ENCODE data around the gene XXYLT1.
"Not testable (repeated sequence)": the region's sequence is repeated elsewhere in the genome, so short reads cannot be mapped to it uniquely, and the experiment has no call there.

The XXYLT1 gene

GRCh38 chr3:195236076-195236798 lies 34.7 kb downstream of the XXYLT1 start:
- Mint-ChIP-seq H3K4me1 (ENCODE audit: low read depth) (peaks cover 2% of the 10 kb centered on the region), H3K4me3 (no peak overlapping the region), H3K27ac (no peak overlapping the region), H3K27me3 (ENCODE audit: low read depth) (peaks cover 8% of the 10 kb centered on the region), H3K9me3 (peaks cover 24% of the 10 kb centered on the region), H3K36me3 (ENCODE audit: low read depth) (peaks cover 8% of the 10 kb centered on the region)

- Mint-ChIP-seq H3K27ac (no peak overlapping the region), H3K27me3 (ENCODE audit: low read depth) (peaks cover 12% of the 10 kb centered on the region), H3K4me3 (no peak overlapping the region), H3K36me3 (ENCODE audit: low read depth) (no peaks in the 10 kb centered on the region), H3K9me3 (peaks cover 5% of the 10 kb centered on the region), H3K4me1 (ENCODE audit: low read depth) (no peaks in the 10 kb centered on the region)
Measured at GRCh38 chr3:195230244-195230643, 40.7 kb downstream of the XXYLT1 start.

GRCh38 chr3:195228886-195229285 lies 42.1 kb downstream of the XXYLT1 start:
- not testable (repeated sequence) for H3K36me3 Mint-ChIP-seq (ENCODE audit: low read depth); H3K27ac Mint-ChIP-seq; H3K4me1 Mint-ChIP-seq (ENCODE audit: low read depth); H3K4me3 Mint-ChIP-seq; H3K9me3 Mint-ChIP-seq
- peaks cover 12% of the 10 kb centered on the region for H3K27me3 Mint-ChIP-seq (ENCODE audit: low read depth)

- Mint-ChIP-seq H3K9me3 (no peaks in the 10 kb centered on the region), H3K4me3 (no peak overlapping the region), H3K27ac (no peak overlapping the region), H3K4me1 (ENCODE audit: low read depth) (no peaks in the 10 kb centered on the region), H3K27me3 (ENCODE audit: low read depth) (peaks cover 12% of the 10 kb centered on the region), H3K36me3 (ENCODE audit: low read depth) (no peaks in the 10 kb centered on the region)
Measured at GRCh38 chr3:195227871-195228270, 43.1 kb downstream of the XXYLT1 start.

DNA sequence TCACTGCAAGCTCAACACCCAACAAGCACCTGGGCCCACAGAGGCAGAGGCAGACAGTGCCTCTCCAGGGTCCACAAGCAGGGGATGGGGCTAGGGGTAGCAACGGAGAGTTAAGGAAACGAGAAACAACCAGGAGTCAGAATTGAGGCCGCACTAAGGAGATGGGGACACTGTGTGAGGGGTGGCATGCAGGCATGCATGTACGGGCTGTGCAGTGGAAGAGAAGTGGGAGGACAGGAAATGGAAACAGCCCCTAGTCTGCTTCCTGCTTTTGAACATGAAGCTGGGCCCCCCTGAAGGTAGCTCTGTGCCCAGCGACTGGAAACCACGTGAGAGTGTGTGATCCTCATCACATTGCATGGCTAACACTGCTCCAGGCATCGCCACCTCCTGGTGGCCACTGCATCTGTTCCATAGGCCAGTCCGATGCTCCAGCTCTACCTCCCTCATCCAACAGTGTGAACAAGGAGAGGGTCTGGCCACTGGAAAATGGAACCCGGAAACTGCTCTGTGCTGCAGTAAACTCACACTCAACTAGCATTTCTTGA lies 44.0 kb downstream of the XXYLT1 start:
- no peaks in the 10 kb centered on the region for H3K9me3 Mint-ChIP-seq
- H3K4me3 Mint-ChIP-seq = no peak overlapping the region
- no peaks in the 10 kb centered on the region for H3K4me1 Mint-ChIP-seq (ENCODE audit: low read depth)
- H3K27ac Mint-ChIP-seq = no peak overlapping the region
- peaks cover 7% of the 10 kb centered on the region for H3K27me3 Mint-ChIP-seq (ENCODE audit: low read depth)
- H3K36me3 Mint-ChIP-seq (ENCODE audit: low read depth) = no peaks in the 10 kb centered on the region

DNA sequence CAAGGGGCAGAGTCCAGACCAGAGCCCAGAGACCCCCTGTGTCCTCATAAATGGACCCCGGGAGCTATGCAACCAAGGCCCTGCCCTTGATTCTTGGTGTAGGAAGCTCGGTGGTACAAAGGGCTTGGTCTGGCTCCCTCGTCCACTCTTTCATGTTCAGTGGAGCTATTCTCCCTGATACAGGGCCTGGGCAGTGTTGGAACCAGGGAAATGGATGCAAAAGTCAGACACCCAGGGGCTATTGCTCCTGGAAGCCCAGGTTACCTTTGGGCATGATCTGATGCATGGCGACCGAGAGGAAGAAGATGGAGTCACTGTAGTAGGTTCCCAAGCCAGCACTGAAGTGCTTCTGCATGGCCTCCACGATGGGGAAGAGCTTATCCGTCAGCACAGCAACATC lies 44.5 kb downstream of the XXYLT1 start:
- Mint-ChIP-seq H3K36me3 (ENCODE audit: low read depth) (no peaks in the 10 kb centered on the region), H3K4me1 (ENCODE audit: low read depth) (no peaks in the 10 kb centered on the region), H3K27ac (no peak overlapping the region), H3K4me3 (no peak overlapping the region), H3K27me3 (ENCODE audit: low read depth) (peaks cover 5% of the 10 kb centered on the region), H3K9me3 (no peaks in the 10 kb centered on the region)

DNA sequence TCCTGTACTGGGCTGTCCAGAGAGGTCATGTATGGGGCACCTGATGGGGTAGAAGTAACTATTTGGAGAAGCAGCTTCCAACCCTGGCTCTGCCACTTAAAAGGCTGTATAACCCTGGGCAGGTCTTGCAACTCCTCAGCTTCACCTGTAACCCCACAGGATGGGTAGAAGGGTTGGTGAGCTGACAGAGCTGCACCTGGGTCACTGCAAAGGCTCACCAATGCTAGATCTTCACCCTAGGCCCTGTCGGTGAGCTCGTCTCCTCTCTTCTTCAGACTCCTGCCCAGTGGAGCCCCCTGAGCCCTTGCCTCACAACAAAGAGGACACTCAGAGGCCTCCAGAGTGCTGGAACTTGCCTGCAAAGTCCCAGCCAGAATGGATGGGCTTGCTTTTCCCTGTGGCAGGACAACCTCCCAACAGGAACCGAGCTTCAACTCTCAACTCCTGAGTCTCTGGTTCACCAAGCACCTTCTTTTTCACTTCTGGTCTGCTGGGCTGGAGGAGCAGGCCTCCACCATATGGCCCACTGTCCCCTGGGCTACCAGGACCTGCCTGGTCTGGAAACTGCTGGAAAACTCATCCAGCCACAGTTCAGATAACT lies 45.9 kb downstream of the XXYLT1 start:
- Mint-ChIP-seq H3K9me3 (no peaks in the 10 kb centered on the region), H3K4me1 (ENCODE audit: low read depth) (no peaks in the 10 kb centered on the region), H3K36me3 (ENCODE audit: low read depth) (no peaks in the 10 kb centered on the region), H3K27ac (no peak overlapping the region), H3K4me3 (no peak overlapping the region), H3K27me3 (ENCODE audit: low read depth) (no peaks in the 10 kb centered on the region)

DNA sequence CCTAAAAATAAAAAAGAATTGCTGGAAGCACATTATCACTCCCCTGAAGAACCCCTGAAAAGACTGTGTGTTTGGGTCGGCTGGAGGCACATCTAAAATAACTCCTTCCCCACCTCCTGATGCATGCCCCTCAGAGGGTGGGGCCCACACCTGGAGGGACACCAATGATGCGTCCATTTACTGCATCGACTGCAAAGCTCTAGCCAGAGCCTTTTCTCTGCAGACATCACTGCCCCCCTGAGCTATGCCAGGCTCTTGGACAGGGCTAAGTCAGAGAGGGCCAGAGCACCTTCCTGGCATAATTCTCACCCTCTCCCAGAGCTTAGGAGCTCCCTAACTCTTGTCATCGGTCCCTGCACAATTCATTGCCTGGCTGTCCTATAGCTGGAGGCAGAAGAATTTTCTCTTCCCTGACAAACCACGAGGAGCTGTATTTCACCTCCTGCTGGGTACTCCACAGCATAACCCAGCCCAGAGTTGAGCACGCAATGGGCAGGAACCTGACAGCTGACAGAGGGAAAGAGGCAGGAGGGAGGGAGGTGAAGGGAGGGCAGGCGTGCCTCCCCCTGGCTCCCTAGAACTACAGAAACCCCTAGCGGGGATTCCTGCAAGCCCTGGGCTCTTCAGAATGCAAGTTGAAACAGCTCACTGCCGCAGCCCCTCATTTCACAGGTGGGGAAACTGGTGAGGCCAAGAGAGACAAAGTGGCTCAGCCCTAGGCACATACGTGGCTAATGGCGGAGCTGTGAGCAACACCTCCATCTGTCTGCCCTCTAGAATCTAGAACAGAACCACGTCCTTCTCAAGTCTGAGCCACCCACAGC lies 46.6 kb downstream of the XXYLT1 start:
- H3K9me3 Mint-ChIP-seq = no peaks in the 10 kb centered on the region

DNA sequence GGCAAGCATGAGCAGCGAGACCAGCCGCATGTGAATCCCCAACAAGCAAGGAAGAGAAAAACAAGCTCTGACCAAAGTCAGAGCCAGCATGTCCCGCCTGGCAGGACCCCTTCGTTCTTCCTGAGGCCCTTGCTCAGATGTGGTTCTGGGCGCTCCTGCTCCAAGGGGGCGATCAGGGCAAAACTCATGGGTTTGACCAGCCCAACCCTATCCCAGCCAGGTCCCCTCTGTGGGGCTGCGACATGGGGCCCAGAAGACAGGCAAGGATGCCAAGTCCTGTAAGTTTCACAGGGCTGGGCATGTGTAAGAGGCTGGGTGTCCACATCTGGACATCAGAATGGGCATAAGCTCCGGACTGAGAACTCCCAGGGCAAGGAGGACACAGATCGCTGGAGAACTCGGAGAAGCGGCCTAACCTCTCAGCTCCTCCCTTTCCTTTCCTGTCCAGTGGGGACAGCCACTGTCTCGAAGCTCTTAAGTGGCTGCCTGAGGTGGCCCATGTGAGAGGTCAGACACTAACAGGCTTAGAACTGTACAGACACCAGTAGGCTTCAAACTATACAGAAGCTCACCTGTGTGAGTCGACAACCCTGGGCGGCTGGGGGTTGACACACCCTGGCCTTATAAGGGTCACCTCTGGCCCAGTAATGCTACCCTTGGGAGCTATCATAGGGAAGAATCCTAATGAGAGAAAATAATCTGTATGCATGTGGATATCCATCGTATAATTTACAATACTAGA lies 48.9 kb downstream of the XXYLT1 start:
- Mint-ChIP-seq H3K4me1 (ENCODE audit: low read depth) (no peaks in the 10 kb centered on the region), H3K27me3 (ENCODE audit: low read depth) (no peaks in the 10 kb centered on the region), H3K9me3 (no peaks in the 10 kb centered on the region), H3K27ac (no peak overlapping the region), H3K4me3 (no peak overlapping the region), H3K36me3 (ENCODE audit: low read depth) (no peaks in the 10 kb centered on the region)

More for the DNA sequence above, 46.6 kb downstream of the XXYLT1 start:
- H3K4me1 Mint-ChIP-seq (ENCODE audit: low read depth) = no peaks in the 10 kb centered on the region
- H3K27me3 Mint-ChIP-seq (ENCODE audit: low read depth) = no peaks in the 10 kb centered on the region
- no peak overlapping the region for H3K4me3 Mint-ChIP-seq
- H3K27ac Mint-ChIP-seq = no peak overlapping the region
- H3K36me3 Mint-ChIP-seq (ENCODE audit: low read depth) = no peaks in the 10 kb centered on the region

DNA sequence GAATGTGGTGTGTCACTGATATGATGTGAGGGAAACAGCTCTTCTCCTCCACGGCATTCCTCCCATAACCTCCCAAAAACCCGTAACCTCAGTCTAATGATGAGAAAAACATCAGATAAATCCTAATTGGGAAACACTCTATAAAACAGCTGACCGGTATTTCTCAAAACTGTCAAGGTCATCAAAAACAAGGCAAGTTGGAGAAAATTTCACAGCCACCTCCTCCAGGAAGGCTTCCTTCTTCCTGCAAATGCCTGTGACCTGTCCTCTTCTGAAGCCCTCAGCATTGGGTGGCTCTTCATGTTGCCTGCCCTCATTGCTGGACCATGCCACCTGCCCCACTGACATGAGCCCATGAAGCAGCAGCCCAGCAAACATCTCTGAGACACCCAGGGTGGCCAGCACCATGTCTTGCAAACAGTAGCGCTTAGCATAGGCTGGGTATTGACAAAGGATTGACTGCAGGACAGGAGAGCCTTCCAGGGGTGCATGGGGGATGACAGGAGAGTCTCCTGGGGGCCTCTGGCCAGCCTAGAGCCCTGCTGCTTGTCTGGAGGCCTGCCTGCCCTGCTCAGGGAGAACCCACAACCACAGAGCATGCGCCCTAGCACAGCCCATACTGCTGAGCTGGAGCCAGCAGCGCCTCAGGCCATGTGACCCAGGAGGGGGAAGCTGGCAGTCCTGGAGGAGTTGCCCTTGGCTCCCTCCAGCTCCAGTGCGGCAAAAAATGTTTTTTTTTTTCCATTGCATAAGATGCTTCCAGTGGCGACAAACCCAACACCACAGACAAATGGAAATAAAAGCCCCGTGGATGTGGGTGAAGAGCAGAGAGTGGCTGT lies 49.7 kb downstream of the XXYLT1 start:
- Mint-ChIP-seq H3K9me3 (no peaks in the 10 kb centered on the region), H3K36me3 (ENCODE audit: low read depth) (no peaks in the 10 kb centered on the region), H3K4me3 (no peak overlapping the region), H3K27ac (no peak overlapping the region), H3K27me3 (ENCODE audit: low read depth) (no peaks in the 10 kb centered on the region), H3K4me1 (ENCODE audit: low read depth) (no peaks in the 10 kb centered on the region)

- H3K27ac Mint-ChIP-seq = no peak overlapping the region
- H3K4me1 Mint-ChIP-seq (ENCODE audit: low read depth) = no peaks in the 10 kb centered on the region
- H3K27me3 Mint-ChIP-seq (ENCODE audit: low read depth) = no peaks in the 10 kb centered on the region
- H3K4me3 Mint-ChIP-seq = no peak overlapping the region
- no peaks in the 10 kb centered on the region for H3K9me3 Mint-ChIP-seq
- no peaks in the 10 kb centered on the region for H3K36me3 Mint-ChIP-seq (ENCODE audit: low read depth)
Measured at GRCh38 chr3:195219351-195220230, 51.4 kb downstream of the XXYLT1 start.

- not testable (repeated sequence) for H3K27ac Mint-ChIP-seq; H3K27me3 Mint-ChIP-seq (ENCODE audit: low read depth); H3K36me3 Mint-ChIP-seq (ENCODE audit: low read depth); H3K9me3 Mint-ChIP-seq; H3K4me3 Mint-ChIP-seq; H3K4me1 Mint-ChIP-seq (ENCODE audit: low read depth)
Measured at GRCh38 chr3:195218331-195218730, 52.6 kb downstream of the XXYLT1 start.

DNA sequence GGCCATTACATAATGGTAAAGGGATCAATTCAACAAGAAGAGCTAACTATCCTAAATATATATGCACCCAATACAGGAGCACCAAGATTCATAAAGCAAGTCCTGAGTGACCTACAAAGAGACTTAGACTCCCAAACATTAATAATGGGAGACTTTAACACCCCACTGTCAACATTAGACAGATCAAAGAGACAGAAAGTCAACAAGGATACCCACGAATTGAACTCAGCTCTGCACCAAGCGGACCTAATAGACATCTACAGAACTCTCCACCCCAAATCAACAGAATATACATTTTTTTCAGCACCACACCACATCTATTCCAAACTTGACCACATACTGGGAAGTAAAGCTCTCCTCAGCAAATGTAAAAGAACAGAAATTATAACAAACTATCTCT lies 55.4 kb downstream of the XXYLT1 start:
- H3K36me3 Mint-ChIP-seq (ENCODE audit: low read depth); H3K9me3 Mint-ChIP-seq: not testable (repeated sequence)

More for the DNA sequence above, 55.4 kb downstream of the XXYLT1 start:
- not testable (repeated sequence) for H3K4me3 Mint-ChIP-seq; H3K27me3 Mint-ChIP-seq (ENCODE audit: low read depth); H3K27ac Mint-ChIP-seq; H3K4me1 Mint-ChIP-seq (ENCODE audit: low read depth)

Data from T-helper 1 cell treated with Interleukin-12 subunit alpha and Interleukin-12 subunit beta and Interleukin-4 antibody, amounts not matched to agents 30 μg/mL and 1 μg/mL, for 36 hours (primary cell).